AG10803 (cell line): ENCODE results near the gene CCM2.

Source experiments
- DNase-seq: peaks from one replicate; pipeline ENCODE4 v3.0.0; 2010; ENCODE audit warnings: low read depth
- H3K4me3 ChIP-seq: 2 replicates; pipeline ENCODE4 v1.5.1; 2011; ENCODE audit warnings: mild to moderate bottlenecking, low read length, control low read depth
- TF ChIP-seq, protein P1 (sequence below): conservative IDR thresholded peaks from 2 replicates; pipeline ENCODE4 v1.5.1; 2011; ENCODE audit warnings: mild to moderate bottlenecking, low read length, control low read depth, inconsistent platforms

Gene CCM2

DNA sequence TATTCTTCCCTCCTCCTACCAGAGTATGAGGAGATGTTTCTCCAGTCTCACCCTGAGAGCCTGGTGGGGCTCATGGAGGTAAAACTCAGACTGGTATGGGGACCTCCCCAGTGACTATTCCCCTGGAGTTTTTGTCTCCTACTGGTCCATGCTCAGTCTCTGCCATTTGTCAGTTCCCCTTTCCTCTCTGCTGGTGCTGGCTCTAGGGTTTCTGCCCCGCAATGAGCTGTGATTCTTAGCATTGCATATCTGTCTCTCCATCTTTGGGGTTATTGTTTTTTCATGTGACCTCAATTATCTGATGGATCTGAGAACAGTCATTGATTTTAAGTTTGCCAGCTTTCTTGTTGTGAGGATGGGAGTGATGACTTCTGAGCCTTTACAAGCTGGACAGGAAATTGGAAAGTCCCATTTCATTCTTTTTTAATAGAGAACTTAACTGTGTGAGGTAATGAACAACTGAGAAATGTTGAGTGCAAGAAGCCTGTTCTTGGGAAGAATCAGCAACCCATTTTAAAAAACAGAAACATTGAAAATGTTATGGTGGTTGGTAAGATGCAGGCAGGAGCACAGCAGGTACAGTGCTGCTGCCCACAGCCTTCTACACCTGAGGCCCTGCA lies 61.9 kb downstream of the CCM2 start:
- DNase-seq: no peak
- TF ChIP-seq, protein P1, sequence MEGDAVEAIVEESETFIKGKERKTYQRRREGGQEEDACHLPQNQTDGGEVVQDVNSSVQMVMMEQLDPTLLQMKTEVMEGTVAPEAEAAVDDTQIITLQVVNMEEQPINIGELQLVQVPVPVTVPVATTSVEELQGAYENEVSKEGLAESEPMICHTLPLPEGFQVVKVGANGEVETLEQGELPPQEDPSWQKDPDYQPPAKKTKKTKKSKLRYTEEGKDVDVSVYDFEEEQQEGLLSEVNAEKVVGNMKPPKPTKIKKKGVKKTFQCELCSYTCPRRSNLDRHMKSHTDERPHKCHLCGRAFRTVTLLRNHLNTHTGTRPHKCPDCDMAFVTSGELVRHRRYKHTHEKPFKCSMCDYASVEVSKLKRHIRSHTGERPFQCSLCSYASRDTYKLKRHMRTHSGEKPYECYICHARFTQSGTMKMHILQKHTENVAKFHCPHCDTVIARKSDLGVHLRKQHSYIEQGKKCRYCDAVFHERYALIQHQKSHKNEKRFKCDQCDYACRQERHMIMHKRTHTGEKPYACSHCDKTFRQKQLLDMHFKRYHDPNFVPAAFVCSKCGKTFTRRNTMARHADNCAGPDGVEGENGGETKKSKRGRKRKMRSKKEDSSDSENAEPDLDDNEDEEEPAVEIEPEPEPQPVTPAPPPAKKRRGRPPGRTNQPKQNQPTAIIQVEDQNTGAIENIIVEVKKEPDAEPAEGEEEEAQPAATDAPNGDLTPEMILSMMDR: no peak
- H3K4me3 ChIP-seq: no peak overlapping the region

DNA sequence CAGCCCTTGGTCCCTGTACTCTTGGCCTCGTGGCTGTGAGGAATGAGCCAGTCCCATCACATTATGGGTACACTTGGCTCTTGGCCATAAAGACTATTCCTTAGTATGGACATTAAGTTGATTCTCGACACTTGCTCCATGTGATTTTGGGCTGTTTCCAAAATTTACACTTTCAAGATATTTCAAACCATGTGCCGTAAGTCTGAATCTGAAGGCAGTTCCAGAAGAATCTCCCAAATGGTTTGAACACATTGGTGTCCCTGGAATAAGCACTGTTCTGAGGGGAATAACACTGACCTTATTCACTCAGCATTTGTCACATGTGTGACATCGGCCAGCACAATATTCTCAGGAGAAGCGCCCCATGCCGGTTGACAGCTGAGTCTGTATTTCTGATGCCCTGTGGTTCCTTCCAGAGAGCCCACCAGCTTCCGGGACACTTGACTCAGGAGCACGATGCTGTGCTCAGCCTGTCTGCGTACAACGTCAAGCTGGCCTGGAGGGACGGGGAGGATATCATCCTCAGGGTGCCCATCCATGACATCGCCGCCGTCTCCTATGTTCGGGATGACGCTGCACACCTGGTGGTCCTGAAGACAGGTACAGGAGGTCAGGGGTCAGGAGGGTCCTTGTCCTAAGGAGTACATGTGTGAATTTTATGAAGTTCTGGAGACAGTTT lies 64.2 kb downstream of the CCM2 start:
- TF ChIP-seq, protein P1: no peak
- no peak for DNase-seq
- H3K4me3 ChIP-seq: no peak overlapping the region

DNA sequence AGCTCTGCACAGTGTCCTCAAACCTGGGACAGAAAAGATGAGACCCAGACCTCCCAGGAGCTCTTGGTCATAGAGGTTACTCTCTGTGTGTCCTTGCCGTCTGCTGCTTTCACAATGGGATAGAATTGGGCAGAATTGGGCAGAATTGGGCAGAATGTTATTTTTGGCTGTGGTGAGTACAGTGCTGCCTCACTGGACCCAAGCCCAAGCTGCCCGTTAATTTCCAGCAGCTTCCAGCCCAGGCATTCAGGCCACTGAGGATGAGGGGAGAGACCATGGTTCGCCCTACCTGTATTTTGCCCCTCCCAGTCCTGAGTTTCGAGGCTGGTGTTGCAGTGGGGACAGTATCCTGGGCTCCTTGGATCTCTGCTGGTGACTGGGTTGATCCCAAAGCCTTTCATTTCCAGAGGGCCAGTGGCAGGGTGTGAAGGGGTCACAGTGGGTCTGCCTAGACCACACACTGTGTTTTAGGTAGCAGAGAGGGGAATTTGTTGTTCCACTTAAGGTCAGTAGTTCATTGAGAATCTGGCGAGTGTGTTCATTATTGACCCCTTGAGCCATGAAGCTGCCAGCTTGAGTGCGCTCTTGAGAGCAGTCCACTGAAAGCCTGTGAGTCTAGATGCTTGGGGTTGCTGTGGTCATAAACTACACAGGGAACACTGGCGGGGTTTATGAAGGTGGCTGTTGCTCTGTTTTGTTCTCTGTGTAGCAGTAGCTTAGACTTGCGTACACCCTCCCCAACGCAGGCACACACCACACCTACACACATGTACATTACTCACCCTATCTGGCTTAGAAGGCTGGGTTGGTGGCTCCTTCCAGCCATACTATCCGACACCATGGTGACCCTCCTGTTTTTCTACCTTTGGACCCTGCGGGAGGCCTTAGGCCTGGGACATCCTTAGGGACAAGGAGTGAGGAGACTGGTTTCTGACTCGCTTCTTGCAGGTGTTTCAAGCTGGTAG lies 65.3 kb downstream of the CCM2 start:
- no peak for DNase-seq
- H3K4me3 ChIP-seq: no peak overlapping the region
- TF ChIP-seq, protein P1: no peak

DNA sequence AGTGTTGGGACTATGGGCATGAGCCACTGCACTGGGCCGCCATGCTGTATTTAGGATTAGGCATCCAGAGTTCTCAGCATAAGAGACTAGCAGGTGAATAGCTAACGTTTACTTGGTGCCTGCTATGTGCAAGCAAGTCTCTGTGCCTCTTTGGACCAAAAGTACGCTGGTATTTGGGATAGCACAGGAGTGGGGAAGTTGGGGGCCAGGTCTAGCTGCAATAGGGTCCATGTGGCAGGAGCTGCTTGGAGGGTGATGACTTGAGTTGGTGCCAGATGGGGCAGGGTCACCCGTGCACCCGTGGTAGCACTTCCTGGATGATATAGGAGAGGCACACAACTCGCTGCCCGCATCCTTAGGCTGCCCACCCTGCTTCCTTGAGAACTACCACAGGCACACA lies 66.4 kb downstream of the CCM2 start:
- no peak for DNase-seq
- TF ChIP-seq, protein P1: no peak
- H3K4me3 ChIP-seq: no peak overlapping the region

DNA sequence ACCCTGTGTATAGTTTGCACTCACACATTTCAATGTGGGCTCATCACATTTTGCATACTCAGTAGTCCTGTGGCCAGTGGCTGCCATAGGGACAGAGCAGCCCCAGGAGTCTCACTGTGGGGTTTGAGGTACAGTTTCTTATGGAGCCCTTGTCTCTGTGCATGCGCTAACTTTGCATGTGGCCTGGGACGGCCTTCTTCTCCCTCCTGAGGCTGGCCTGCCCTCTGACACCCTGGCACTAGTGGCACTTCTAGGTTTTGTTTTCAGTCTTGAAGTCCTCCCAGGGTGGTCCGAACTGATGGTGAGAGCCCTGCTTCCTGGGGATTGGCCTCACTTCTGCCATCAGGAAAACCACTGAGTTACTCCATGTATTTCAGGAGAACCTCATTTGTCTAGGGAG lies 67.6 kb downstream of the CCM2 start:
- H3K4me3 ChIP-seq: no peak overlapping the region
- TF ChIP-seq, protein P1: no peak
- DNase-seq: no peak

DNA sequence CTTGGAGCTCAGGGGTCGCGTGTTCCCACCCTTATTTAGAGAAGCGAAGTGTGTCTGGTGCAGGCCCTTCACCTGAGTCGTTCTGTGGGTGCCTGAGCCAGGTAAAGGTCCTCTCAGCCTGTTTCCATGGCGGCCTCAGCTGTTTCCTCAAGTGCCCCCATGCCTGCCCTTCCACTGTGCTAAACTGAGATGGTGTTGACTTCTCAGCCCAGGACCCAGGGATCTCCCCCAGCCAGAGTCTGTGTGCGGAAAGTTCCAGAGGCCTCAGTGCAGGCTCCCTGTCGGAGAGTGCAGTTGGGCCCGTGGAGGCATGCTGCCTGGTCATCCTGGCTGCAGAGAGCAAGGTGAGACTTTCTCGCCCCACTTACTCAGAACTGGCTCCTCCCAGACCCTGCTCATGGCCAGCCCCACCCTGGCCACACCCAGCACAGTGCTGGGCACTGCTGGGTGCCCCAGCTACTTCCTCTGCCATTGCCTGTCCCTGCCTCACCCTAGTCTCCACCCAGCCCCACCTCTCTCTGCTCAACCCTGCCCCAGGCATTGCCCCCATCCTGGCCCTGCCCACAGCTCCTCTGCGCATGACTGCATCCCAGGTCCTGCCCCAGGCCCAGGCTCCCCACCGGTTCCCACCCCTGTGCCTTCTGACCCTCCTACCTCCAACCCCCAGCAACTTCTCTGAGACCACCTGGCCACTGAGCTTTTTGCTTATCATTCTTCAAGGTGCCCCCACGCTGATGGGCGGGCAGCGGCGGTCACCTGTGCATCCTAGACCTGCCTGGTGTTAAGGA lies 68.4 kb downstream of the CCM2 start:
- no peak for DNase-seq
- TF ChIP-seq, protein P1: no peak

More for the DNA sequence above, 68.4 kb downstream of the CCM2 start:
- no peak overlapping the region for H3K4me3 ChIP-seq
